ACHN (cell line): Measurements from ENCODE around the gene ANO1.
A peak's percentile ranks its signal among the peaks of the same experiment; 100 is the strongest.

Source experiments
- DNase-seq: peaks from one replicate; pipeline ENCODE4 v3.0.0-alpha.2; 2015
- in situ Hi-C: cut with HindIII; loops from 2 replicates; pipeline ENCODE4 v1.10.0; 2017; ENCODE audit warnings: low sequenced_read_pairs, low pct_ligation_motif_present, low pct_unique_long_range_greater_than_20kb

Gene ANO1

DNA sequence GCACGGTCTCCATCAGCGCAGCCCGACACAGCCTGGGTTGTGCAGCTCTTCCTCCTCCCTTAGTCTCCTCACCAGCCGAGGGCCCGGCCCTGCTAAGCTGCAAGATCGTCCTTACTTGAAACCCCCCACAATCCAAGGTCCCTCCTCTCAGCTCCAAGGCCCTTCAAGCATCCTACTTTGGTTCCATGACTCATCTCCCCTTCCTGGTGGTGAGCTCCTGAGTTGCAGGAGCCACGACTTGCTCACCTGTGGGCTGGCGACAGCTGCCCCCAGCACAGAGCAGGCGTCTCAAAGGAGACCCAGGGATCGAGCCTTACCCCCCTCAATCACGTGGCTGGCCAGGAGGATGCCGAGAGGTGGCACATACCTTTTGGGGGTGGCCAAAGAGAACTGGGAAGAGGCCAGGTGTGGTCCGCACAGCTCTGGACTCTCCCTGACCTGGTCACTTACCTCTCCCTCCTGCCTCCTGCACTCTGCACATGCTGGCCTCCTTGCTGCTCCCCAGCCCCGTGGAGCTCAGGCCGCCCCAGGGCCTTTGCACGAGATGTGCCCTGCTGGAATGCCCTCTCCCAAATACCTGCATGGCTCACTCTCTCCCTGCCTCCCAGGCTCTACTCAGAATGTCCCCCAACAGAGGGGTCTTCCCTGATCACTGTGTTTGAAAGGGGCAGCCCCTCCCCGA, 89.7 kb downstream of the ANO1 start:
- in situ Hi-C loops, result no loop called here
- DNase-seq, result no peak

DNA sequence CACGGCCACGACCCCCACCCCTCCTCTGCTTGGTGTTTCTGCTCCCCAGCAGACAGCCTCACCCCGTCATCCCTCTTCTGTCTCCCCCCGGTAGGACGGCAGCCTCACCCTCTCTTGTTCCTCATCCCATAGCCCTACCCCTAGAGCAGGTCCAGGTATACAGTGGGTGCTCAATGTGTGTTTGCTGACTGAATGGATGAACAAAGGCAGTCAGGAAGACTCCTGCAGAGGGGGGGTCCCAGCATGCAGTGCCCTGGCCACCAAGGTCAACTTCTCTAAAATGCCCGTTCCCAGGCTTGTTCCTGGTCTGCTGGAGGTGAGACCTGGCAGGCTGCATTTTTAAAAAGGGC, 90.3 kb downstream of the ANO1 start:
- in situ Hi-C loops, result no loop called here
- DNase-seq, result no peak

DNA sequence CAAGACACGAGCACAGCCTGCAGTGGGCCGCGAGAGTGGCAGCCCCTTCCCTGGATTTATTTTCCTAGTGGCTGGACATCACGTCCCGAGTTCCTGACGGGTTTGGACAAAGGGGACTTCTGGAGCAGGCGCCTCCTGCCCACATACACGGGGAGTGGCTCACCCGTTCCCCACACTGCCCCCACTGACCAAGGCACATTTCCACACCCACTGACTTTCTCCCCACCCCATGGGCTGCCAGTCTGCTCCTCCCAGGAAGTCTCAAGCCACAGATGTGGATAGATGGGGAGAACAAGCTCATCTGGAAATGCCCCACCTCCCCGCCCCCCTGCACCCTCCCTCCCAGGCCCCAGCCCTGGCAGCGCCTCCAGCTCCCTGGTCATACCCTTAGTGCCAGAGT, 91.0 kb downstream of the ANO1 start:
- in situ Hi-C loops, result no loop called here
- no peak for DNase-seq

DNA sequence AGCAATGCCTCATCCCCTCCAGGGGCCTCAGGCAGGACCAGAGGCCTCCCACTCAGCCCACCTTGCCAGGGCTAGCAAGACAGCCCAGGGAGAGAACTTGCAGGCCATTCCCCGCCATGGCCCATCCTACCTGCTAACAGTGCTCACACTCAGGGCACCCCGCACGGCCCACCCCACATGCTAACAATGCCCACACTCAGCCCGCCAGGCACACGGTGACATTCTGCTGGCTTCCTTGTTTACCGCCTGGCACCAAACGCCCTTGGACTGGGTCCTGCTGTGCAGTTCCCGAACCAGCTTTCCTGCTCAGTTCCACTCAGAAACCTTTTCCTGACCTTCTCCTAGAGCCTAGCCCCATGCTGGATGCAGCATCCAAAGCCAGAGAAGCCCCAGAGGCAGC, 91.5 kb downstream of the ANO1 start:
- no peak for DNase-seq
- in situ Hi-C loops, result no loop called here

DNA sequence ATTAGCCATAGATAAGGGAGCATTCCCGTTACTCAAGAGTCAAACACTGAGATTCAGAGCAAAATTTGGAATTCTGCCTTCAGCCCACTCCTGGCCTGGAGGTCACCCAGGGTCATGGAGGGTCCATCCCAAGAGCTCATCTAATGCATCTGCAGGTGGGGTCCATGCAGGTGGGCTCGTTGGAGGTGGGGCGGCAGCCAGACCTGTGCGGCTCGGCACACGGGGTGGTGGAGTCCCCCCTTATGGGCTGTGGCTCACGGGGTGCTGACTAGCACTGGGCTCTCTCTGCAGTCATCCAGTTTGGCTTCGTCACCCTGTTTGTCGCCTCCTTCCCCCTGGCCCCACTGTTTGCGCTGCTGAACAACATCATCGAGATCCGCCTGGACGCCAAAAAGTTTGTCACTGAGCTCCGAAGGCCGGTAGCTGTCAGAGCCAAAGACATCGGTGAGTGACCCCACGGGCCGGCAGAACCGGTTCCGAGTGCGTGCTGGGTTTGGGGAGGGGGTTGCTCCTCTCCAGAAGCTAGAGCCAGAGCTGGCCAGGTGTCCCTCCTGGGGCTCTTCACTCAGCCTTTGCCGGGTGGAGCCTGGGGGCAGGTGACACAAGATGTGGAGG, 92.6 kb downstream of the ANO1 start:
- DNase-seq, result no peak

DNA sequence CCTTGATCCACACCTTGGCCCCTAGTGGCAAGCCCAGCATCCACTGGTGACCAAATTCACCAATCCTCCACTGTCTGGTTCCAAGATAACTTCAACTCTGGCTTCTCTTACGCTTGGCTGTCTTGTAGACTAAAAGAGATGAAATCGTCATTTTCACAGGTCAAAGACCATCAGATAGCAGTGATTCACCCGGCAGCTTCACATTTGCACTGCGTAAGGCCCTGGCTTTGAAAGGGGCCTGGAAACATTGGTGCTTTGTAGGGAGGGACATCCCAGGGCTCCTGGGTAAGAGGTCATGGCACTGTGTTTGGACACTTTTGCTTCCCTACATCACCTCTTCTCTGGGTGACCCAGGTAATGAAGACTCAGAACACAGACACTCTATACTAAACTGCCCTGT, 94.9 kb downstream of the ANO1 start:
- DNase-seq, result no peak
- in situ Hi-C loops, result no loop called here

More for the DNA sequence above, 92.6 kb downstream of the ANO1 start:
- in situ Hi-C loops, result no loop called here

DNA sequence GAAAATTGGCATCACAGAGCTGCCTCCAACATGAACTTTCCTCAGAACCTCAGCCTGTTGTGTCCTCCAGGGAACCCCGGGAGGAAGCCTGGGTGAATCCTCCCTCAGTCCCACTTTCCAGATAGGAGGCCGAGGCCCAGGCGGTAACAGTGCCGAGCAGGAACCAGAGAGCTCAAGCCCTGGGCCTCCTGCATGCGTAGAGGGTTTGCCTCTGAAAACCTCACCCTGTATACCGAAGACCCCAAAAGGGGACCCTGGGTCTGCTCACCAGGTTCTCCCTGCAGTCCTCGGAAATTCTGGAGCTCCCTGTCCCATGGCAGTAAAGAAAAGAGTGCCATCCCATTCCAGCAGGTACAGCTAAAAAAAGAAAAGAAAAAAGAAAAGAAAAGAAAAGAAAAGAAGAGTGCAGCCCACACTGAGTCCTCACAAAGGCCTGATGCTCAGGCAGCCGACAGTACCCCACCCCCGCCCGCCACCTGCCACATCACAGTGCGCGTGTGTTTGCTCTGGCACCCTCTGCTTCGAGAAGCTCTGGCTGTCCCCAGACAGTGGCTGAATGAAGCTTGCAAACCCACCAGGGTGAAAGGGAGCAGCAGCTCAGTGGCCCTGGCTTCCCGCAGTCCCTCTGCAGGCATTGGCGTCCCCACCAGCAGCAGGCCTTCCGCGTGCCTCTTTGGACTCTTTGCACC, 96.6 kb downstream of the ANO1 start:
- DNase-seq, result no peak
- in situ Hi-C loops, result no loop called here

DNA sequence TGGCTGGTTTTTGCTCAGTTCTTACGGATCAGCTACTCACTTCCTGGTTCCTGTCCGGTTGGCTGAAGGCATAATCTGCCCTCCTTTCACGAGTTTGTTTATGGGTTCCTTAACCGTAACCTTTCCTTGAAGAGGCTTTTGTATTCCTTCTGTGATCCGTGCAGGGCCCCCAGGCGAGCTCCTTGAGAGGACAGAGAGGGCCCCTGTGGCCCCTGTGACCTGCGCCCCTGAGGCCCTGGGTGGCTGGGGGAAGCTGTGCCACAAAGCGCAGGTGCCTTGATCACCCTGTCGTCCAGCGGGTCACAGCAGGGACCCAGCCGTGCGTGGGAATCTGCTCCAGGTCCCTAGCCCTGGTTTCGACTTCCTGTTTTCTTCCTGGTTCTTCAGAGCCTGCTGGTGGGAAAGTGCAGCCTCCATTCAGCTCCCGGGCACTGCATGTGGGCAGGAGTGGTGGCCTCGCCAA, 97.2 kb downstream of the ANO1 start:
- DNase-seq, result no peak
- in situ Hi-C loops, result no loop called here

DNA sequence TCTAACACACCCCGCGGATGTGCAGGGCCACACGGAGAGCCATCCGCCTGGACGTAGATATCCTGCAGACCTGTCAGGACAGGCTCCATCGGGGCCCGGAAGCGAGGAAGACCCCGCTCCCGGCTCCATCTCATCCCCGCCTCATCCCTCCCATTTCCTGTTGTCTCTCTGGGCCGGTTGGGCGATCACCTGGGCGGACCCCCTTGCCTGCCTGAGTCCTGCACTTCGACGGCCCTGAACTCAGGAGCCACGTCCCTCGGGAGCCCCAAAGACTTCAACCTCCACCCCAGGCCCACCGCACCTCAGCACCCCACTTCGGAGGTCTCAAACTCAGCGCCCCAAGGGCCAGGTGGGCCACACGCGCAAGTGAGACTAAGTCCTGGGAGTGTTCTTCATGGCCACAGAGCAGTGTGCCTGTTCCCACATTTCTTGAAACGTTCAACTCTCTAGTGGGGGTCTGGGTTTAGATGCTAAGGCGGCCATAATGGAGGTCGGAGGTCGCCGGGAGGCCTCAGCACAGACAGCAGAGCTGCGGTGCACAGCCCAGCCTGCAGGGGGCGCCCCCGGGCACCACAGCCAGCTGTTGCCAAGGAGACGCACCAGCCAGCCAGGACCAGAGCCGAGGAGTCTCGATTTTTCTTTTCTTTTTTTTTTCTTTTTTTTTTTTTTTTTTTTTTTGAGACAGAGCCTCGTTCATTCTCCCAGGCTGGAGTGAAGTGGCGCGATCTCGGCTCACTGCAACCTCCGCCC, 99.0 kb downstream of the ANO1 start:
- peak; percentile 8 for DNase-seq
- in situ Hi-C loops, result no loop called here

DNA sequence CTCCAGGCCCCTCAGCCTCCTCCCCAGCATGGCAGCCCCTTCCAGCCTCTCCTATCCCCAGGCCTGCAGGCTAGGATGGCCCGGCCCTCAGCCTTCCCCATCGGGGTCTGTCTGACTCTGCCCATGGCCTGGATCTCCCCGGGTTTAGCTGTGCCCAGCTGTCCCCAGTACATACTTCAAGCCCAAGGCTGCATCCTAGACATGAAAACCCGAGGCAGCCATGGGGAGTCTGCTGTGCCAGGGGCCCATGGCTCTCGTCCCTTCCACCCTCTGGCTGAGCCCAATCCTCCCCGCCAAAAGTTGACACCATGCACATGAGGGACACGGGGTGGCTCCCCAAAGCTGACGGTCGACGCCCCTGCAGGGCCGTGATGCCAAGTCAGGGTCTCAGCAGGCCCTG, 102.8 kb downstream of the ANO1 start:
- in situ Hi-C loops, result no loop called here
- no peak for DNase-seq

DNA sequence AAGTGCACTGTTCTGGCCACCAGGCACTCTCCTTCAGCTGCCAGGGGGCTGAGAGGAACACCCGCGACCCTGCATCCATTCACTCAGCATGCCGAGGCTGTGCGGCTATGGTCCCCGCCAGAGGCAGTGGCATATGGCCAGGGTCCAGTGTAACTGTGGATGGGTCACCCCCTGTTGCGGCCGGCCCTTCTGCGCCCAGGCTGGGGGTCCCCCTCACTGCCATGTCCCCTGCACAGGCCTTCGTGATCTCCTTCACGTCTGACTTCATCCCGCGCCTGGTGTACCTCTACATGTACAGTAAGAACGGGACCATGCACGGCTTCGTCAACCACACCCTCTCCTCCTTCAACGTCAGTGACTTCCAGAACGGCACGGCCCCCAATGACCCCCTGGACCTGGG, 104.1 kb downstream of the ANO1 start:
- no peak for DNase-seq
- in situ Hi-C loops, result no loop called here

DNA sequence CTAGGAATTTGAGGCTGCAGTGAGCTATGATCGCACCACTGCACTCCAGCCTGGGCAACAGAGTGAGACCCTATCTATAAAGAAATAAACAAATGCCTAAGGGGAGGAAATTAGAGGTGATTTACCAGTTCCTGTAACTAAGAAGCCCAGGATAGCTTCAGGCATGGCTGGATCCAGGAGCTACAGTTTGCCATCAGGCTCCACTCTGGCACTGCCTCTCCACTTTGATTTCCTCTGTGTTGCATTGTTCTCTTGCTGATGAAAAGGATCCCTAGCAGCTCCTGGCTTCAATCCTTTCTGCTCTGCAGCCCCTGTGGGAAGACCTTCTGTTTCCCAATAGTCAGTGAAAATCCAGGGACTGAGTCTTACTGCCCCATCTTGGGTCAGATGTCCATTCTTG, 104.9 kb downstream of the ANO1 start:
- in situ Hi-C loops, result no loop called here
- DNase-seq, result no peak

DNA sequence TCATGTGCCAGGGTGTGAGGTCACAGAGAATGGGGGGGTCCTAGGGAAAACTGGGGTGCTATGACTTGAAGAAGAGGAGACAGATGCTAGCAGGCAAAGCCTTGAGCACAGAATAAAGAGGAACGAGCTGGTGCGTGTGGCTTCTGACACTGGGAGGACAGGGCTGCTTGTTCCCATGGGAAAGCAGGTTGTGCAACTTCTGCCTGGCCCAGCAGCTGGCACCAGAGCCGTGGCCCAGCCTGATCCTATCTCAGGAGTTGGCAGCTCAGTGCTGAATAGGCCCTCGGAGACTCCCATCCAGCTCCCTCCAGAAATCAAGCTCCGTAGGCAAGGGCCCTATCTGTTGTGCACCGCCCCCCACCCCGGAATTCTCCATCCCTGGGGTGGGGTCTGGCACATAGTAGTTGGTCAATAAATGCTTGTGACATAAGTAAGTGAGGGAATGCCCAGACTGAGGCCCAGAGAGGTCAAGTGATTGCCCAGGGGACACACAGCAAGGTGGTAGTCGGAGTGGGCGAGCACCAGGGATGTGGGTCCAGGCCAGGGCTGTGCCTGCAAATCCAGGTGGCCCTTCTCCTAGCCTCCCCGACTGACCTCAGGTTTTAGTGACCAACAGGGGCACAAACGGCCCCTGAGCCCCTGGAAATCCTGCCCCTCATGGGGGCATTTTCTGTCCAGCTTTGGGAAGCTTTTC, 105.5 kb downstream of the ANO1 start:
- in situ Hi-C loops, result no loop called here
- no peak for DNase-seq

DNA sequence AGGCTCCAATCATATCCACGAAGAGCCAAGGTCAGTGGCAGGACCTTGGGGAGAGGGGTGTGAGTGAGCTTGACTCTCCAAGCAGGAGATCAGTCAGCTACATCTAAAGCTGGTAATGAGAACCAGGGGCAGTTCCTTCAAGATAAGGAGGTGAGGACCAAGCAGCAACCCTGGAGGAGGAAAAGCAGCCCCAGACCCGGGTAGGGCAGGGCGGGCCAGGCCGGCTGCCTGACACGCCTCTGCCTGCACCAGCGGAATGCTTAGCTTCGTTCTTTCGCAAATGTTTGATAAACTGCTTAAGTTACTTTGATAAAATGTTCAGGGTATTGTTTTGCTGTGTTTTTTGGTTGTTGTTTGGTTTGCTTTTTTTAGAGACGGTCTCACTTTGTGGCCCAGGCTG, 106.3 kb downstream of the ANO1 start:
- in situ Hi-C loops, result no loop called here
- no peak for DNase-seq

DNA sequence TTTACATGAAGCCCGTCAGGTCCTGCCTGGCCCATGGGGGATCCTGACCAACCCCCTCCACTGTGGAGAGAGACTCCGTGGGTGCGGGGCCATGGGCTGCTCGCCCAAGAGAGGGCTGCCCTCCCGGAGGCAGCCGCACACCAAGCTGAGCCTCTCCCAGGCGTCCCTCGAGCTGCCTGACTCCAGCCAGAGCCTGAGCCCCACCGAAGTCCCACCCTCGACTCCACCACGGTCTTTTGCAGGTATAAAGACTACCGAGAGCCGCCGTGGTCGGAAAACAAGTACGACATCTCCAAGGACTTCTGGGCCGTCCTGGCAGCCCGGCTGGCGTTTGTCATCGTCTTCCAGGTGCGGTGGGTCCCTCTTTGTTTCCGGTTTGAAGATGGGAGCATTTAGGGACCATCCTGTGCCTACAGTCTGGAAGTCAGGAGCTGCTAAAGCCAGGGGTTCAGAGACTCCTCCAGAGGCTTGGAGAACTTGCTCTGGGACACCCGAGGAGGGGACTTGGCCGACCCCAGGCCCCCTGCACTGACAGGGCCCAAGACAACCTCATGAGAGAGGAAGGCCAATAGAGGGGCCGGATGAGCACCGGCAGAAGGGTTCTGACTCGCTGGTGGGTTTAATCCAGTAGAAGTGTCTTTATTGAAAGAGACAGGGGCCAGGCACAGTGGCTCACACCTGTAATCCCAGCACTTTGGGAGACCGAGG, 107.4 kb downstream of the ANO1 start:
- in situ Hi-C loops, result no loop called here

DNA sequence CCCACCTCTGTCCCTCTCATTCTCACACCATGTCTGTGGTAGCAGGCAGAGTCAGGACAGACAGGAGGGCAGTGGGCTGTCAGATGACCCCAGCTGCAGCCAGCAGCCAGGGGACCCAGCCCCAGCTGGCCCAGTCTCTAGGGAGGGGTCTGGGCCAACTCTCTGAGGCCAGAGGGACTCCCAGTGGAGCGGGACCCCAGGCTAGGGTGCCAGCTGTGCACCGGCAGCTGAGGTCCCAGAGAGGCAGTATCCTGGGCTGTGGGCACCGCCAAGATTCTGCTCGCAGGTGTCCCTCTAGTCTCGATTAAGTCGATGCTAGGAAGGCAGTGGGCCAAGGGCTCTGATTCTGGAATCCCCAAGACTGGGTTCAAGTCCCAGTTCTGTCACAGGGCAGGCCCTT, 108.3 kb downstream of the ANO1 start:
- no peak for DNase-seq
- in situ Hi-C loops, result no loop called here

More for the DNA sequence above, 107.4 kb downstream of the ANO1 start:
- no peak for DNase-seq

DNA sequence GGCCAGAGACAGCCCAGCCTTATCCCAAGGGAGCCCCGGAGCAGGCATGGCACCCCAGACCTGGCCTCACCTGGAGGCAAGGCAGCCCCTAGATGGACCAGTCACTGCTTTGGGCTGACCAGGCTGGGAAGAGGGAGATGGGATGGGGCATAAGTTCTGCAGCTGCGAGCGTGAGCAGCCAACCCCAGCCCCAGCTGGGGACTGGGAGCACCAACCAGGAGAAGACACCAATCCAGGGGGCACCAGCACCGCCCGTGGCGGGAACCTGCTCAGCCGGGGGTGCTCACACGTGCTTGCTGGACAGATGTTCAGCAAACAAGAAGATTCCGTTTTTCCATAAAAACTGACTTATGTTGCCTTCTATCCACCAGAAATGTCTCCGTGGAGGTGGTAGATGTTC, 108.8 kb downstream of the ANO1 start:
- in situ Hi-C loops, result no loop called here
- DNase-seq, result no peak

DNA sequence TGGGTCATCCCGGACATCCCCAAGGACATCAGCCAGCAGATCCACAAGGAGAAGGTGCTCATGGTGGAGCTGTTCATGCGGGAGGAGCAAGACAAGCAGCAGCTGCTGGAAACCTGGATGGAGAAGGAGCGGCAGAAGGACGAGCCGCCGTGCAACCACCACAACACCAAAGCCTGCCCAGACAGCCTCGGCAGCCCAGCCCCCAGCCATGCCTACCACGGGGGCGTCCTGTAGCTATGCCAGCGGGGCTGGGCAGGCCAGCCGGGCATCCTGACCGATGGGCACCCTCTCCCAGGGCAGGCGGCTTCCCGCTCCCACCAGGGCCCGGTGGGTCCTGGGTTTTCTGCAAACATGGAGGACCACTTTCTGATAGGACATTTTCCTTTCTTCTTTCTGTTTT, 109.7 kb downstream of the ANO1 start:
- in situ Hi-C loops, result no loop called here
- no peak for DNase-seq
